Hematopoietic multipotent progenitor cell treated with erythropoietin and hydrocortisone succinate and interleukin-3 and kit ligand, for 15 days (in vitro differentiated cells): ENCODE results near the gene SEC14L2.

Experiments
- DNase-seq: peaks from one replicate; pipeline ENCODE4 v3.0.0-alpha.2; 2015; ENCODE audit warnings: low spot score

SEC14L2 gene

DNA sequence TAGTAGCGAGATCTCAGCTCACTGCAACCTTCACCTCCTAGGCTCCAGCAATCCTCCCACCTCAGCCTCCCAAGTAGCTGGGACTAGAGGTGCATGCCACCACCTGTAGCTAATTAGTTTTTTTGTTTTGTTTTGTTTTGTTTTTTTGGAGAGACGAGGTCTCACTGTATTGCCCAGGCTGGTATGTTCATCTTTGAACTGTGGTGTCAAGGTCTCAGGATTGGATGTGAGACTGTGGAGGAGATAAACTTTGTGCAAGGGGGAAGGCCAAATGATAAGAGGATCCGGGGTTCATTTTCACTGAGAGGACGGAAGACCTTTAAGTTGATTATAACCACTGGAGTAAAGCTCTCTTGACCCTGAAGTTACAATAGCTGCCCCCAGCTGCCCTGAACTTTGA is 8.9 kb downstream of the SEC14L2 start:
- no peak for DNase-seq

DNA sequence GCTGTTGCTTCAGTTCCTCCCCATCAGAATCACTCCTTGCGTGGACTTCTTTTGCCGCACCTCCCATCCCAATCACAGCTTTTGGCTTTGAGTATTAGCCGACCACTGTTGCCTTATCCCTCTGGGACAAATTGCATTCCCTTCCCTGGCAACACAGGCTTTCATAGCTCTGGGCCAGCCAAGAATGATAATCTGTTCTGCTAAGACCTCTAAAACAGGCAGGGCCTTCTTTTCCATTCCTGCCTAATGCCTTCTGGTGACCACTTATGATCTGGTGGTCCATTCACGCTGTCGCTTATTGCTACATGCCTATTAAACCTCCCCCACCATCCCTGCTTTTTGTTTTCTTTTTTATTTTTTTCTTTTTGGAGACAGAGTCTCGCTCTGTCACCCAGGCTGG is 9.6 kb downstream of the SEC14L2 start:
- DNase-seq, result no peak

GRCh38 chr22:30408388-30409102 is 11.7 kb downstream of the SEC14L2 start:
- DNase-seq, result no peak

GRCh38 chr22:30411780-30412179 is 15.0 kb downstream of the SEC14L2 start:
- DNase-seq, result no peak

DNA sequence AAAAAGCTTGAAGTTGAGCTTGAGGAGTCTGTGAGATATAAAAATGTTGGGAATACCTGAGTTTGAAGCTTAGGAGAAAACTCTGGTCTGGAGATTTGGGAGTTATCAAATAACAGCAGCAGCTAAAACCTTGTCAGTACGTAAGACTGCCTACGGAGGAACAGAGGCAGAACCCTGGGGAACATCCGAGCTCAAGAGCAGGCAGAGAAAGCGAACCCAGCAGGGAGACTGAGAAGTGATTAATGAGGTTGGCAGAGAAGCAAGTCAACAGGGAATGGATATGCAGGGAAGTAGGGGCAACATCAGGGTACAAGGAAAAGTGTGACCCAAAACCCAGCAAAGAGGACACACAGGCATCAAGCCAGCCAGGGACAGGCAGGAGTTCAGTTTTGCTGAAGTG is 16.2 kb downstream of the SEC14L2 start:
- no peak for DNase-seq

- no peak for DNase-seq
Measured at GRCh38 chr22:30413745-30414524, 17.1 kb downstream of the SEC14L2 start.

DNA sequence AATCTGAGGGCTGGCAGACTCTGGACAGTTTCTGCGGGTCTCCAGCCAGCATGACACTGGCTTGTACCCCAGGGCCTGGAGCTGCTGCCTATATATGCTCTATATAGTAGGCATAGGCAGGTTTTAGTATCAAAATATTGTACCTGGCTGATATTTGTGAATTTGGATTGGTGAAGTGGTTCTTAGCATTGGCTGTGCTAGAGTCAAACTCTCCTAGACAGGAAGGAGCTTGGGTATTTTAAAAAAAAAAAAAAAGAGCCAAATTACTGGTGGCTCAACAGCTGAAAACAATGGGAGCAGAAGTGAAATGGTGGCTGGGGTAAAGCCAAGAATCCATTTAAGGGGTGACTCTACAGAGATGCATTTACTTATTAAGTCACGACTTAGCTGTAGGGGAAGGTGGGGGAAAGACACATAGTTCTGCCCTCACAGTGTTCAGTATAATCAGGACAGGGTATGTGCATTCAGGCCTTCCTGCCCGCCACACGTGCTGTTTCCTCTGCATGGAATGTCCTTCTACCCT is 17.8 kb downstream of the SEC14L2 start:
- DNase-seq, result no peak

DNA sequence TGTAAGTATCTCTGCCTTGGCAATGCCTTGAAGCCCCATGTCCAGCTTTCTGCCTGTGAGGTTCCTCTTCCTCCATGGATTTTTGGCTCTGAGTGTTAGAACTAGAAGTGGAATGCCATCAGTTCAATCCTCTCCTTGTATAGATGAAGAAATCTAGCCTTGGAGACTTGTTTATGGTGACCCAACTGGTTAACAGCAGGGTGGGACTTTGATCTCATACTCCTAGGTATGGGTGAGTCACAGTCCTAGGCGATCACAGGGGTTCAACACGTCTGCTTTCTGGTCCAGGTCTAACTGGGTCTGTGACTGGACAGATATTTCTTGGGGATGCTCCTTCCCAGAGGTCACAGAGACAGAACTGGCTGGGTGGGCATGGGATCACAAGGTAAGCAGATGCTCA is 19.6 kb downstream of the SEC14L2 start:
- no peak for DNase-seq

GRCh38 chr22:30416837-30417236 is 20.0 kb downstream of the SEC14L2 start:
- DNase-seq, result no peak

DNA sequence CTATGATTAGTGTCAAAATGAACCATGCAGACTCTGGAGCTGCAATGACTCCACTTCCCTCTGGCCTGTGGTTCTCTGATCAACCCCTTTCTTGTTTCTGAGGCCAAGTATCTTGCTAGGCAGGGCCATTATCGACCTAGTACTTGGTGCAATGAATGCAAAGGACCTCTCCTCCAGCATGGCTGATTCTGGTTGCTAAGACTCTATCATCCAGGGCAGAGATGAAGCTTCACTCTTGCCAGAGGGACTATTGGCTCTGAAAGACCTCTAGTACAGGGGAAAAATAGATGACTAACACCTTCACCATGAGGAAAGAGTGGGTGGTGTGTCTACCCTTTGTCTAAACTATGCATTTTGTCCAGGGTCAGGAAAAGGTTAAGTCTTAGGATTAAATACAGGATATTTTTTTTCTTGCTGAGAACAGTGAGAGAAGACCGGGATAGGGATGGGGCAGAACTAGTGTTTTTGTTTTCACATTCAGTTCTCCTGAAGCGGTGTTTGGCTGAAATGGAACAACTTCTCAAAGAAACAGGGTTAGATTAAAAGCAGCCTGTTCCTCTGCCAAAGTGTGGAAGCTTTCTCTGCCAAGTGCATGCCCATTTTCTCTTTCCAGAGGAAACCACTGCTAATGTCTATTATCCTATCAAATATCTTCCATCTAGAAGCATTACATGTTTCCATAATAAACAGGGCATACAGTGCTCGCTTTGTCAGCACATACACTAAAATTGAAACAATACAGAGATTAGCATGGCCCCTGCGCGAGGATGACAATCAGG is 23.7 kb downstream of the SEC14L2 start:
- peak; percentile 56 for DNase-seq

DNA sequence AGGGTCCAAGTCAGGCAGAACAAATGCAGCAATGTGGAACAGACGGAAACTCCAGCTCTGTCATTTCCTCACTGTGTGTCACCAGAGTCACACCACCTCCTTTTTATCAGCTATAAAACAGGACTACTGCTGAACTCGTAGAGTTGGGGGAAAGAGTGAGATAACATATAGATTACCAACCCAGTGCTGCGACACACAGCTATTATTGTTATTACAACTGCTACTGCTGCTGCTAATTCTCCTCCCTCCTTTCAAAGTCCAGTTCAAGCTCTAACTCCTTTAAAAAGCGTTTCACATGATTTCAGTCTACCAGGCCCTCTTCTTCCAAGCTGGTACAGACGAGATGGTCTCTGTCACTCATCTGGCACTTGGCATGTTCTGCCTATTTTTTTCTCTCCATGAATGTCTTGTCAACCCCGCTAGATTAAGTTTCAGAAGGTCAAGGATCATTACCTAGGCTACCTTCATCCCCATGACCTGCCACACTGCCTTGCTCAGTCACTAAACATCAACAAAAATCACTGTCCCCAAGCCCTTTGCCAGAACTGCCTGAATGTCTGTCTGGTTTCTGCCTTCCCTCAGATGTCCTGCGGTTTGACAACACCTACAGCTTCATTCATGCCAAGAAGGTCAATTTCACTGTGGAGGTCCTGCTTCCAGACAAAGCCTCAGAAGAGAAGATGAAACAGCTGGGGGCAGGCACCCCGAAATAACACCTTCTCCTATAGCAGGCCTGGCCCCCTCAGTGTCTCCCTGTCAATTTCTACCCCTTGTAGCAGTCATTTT is 25.1 kb downstream of the SEC14L2 start:
- DNase-seq, result peak; percentile 82

GRCh38 chr22:30422481-30423300 is 25.9 kb downstream of the SEC14L2 start:
- DNase-seq, result peak; percentile 75

DNA sequence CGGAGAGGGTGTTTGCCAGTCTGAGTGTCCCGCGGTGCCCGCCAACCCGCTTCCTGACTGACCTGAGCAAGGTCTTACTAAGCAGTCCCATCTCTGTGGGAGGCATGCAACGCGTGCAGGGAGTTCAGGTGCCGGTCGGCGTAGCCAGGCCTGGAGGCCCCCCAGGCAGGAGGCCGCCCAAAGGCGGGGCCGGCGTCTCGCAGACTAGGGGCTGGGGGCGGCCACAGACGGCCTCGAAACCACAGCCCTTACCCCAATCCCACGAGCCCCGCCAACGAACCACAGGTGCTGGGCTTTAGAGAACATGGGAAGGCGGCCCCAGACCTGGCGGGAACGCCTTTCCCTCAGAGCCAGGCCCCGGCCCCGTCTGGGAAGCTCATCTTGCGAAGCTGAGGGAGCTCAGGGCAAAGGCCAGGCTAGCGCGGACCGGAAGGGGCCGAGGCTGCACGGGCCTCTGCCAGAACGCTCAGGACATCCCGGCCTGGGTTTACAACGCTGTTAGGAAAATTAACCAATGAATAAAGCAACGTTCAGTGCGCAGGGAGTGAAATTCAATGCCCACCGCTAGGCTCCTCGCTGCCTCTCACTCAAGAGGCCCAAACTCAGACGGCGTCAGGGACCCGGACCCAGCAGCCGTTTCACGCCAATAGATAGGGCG is 26.6 kb downstream of the SEC14L2 start:
- DNase-seq, result peak; percentile 37

- DNase-seq, result peak; percentile 99
Measured at GRCh38 chr22:30423959-30424533, 27.2 kb downstream of the SEC14L2 start.

- DNase-seq, result peak; percentile 46
Measured at GRCh38 chr22:30424534-30425326, 27.9 kb downstream of the SEC14L2 start.

DNA sequence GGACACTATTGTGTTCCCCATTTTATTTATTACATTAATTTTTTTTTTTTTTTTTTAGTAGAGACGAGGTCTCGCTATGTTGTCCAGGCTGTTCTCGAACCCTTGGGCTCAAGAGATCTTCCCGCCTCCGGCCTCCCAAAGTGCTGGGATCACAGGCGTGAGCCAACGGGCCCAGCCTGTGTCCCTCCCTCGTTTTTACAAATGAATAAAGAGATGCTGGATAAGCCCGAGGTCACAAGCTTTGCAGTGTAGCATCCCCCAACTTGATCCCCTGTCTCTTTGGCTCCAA is 28.5 kb downstream of the SEC14L2 start:
- no peak for DNase-seq

DNA sequence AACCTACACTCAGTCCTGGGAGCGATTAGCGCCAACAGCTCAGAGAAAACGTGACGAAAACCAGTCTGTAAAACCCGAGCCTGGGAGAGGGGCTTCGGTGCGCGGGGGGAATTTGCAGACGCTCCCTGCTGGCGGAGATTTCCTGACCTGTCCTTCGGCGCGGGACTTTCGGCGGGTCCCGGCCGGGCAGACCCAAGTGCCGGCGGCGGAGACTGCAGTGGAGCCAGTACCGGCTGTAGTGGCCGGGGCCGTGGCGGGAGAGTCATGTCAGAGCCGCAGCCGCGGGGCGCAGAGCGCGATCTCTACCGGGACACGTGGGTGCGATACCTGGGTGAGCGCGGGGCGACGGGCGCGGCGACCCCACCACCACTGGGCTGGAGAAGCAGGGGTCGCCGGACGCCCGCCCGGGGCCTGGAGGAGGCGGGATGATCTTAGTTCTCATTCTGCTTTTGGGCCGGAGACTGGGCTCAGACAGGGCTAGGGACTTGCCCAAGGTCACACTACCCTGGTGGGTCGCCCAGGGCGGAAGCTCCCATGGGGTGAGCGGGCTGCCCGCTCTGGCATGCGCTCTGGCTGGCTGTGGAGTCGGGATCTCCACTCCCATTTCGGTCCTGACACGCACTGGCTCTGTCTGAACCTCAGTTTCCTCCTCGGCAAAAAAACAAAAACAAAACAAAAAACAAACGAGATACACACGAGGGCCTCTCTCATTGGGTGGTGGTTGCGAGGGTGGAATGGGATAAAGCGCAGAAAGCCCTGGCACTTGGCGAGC is 29.0 kb downstream of the SEC14L2 start, which contains the start of gene MTFP1:
MTFP1 (plus strand) TSS at position 153 of the 772 bp plus-strand sequence; CDS start at position 265, 112 bp downstream.
- DNase-seq, result peak; percentile 25
